AML-193 (cell line): Measurements from ENCODE around the gene ALAD.

Experiments used
- DNase-seq, 2 experiments: peaks; one replicate each; lab custom pipeline; 2025; lab: John Stamatoyannopoulos, UW

ALAD gene

GRCh38 chr9:113373676-113374392 lies 27.2 kb downstream of the ALAD start:
- DNase-seq: no peak

- DNase-seq: no peak
These were observed 27.8 kb downstream of the ALAD start for GRCh38 chr9:113373256-113373655.

- no peak for DNase-seq
These were observed 29.0 kb downstream of the ALAD start for GRCh38 chr9:113372059-113372458.

GRCh38 chr9:113370806-113371325 lies 30.2 kb downstream of the ALAD start:
- no peak for DNase-seq

GRCh38 chr9:113369855-113370140 lies 31.3 kb downstream of the ALAD start:
- no peak for DNase-seq

GRCh38 chr9:113368982-113369854 lies 31.9 kb downstream of the ALAD start:
- no peak for DNase-seq

GRCh38 chr9:113368348-113368981 lies 32.6 kb downstream of the ALAD start:
- no peak for DNase-seq

- peak in 1 of 2 experiments; percentile 24 for DNase-seq
These were observed 35.4 kb downstream of the ALAD start for GRCh38 chr9:113365652-113366051.

GRCh38 chr9:113364951-113365350 lies 36.1 kb downstream of the ALAD start:
- DNase-seq: no peak

GRCh38 chr9:113363336-113363735 lies 37.7 kb downstream of the ALAD start:
- DNase-seq: no peak

GRCh38 chr9:113361304-113362018 lies 39.6 kb downstream of the ALAD start:
- no peak for DNase-seq

- no peak for DNase-seq
These were observed 40.7 kb downstream of the ALAD start for GRCh38 chr9:113360242-113360842.

- DNase-seq: no peak
These were observed 41.7 kb downstream of the ALAD start for GRCh38 chr9:113359385-113359784.

- DNase-seq: no peak
These were observed 44.3 kb downstream of the ALAD start for GRCh38 chr9:113356686-113357292.

GRCh38 chr9:113355040-113355596 lies 46.0 kb downstream of the ALAD start:
- no peak for DNase-seq

- DNase-seq: no peak
These were observed 48.7 kb downstream of the ALAD start for GRCh38 chr9:113352411-113352810.

GRCh38 chr9:113352006-113352405 lies 49.1 kb downstream of the ALAD start:
- DNase-seq: no peak

GRCh38 chr9:113350937-113351336 lies 50.1 kb downstream of the ALAD start:
- peak; percentile 81 to 82 for DNase-seq

GRCh38 chr9:113350107-113350661 lies 50.9 kb downstream of the ALAD start:
- no peak for DNase-seq

- DNase-seq: peak; percentile 25 to 29
These were observed 51.5 kb downstream of the ALAD start, which contains the start of gene BSPRY for GRCh38 chr9:113349445-113350094. Gene BSPRY (plus strand): TSS chr9:113349541. CDS start chr9:113349580, 39 bp downstream.
